Glutamatergic neuron (in vitro differentiated cells): ENCODE results near the gene ENPP3. TPM values are rescaled to one million over a fixed set of nuclear protein-coding genes. Genes with fewer than 3 reads are reported as not detected.

Experiments used
- DNase-seq: peaks from one replicate; pipeline ENCODE4 v3.0.0; 2022
- H3K27ac Mint-ChIP-seq: one replicate; pipeline ENCODE4 v1.8.0; 2020; ENCODE audit warnings: mild to moderate bottlenecking, mixed read lengths, inconsistent platforms; ENCODE audit not compliant: unreplicated experiment
- H3K27me3 Mint-ChIP-seq: one replicate; pipeline ENCODE4 v1.8.0; 2020; ENCODE audit warnings: mild to moderate bottlenecking, moderate library complexity, mixed read lengths, inconsistent platforms; ENCODE audit not compliant: unreplicated experiment
- H3K36me3 Mint-ChIP-seq: one replicate; pipeline ENCODE4 v1.8.0; 2020; ENCODE audit warnings: mild to moderate bottlenecking, mixed read lengths, inconsistent platforms; ENCODE audit not compliant: unreplicated experiment
- H3K4me1 Mint-ChIP-seq: one replicate; pipeline ENCODE4 v1.8.0; 2020; ENCODE audit warnings: mild to moderate bottlenecking, low read depth, mixed read lengths, inconsistent platforms; ENCODE audit not compliant: unreplicated experiment
- H3K4me3 Mint-ChIP-seq: one replicate; pipeline ENCODE4 v1.8.0; 2020; ENCODE audit warnings: mild to moderate bottlenecking, mixed read lengths, inconsistent platforms; ENCODE audit not compliant: unreplicated experiment
- H3K9me3 Mint-ChIP-seq: one replicate; pipeline ENCODE4 v1.8.0; 2020; ENCODE audit warnings: mild to moderate bottlenecking, moderate library complexity, mixed read lengths, inconsistent platforms; ENCODE audit not compliant: unreplicated experiment
- CTCF ChIP-seq: fragments of 200-600 bp; sonication (generic); IDR thresholded peaks from one replicate; pipeline ENCODE4 v1.5.0; 2021; ENCODE audit not compliant: partially characterized antibody, unreplicated experiment
- total RNA-seq: library from RNA; stranded (reverse); fragmentation: NEBNext Ultra II Directional; extraction: Animal tissue kit (Norgen Biotek cat#: 25700); gene quantifications from one replicate; pipeline ENCODE4 v1.2.1, GENCODE V29; 2021; ENCODE audit not compliant: unreplicated experiment

Gene ENPP3
- total RNA-seq, 1 donor from 2014 or later = not detected

- no peak for TF ChIP-seq CTCF
- Mint-ChIP-seq H3K9me3 (no peaks in the 10 kb centered on the region), H3K27me3 (no peaks in the 10 kb centered on the region), H3K4me3 (no peak overlapping the region), H3K27ac (no peak overlapping the region), H3K36me3 (no peaks in the 10 kb centered on the region), H3K4me1 (no peaks in the 10 kb centered on the region)
- no peak for DNase-seq
Observed at GRCh38 chr6:131729550-131729949, 92.4 kb downstream of the ENPP3 start.

GRCh38 chr6:131730264-131730663, 93.2 kb downstream of the ENPP3 start:
- Mint-ChIP-seq H3K36me3 (no peaks in the 10 kb centered on the region), H3K4me3 (no peak overlapping the region), H3K27ac (no peak overlapping the region), H3K27me3 (no peaks in the 10 kb centered on the region), H3K9me3 (no peaks in the 10 kb centered on the region), H3K4me1 (no peaks in the 10 kb centered on the region)
- no peak for DNase-seq
- no peak for TF ChIP-seq CTCF

- TF ChIP-seq CTCF = no peak
- Mint-ChIP-seq H3K4me3 (no peak overlapping the region), H3K36me3 (no peaks in the 10 kb centered on the region), H3K9me3 (no peaks in the 10 kb centered on the region), H3K4me1 (no peaks in the 10 kb centered on the region), H3K27me3 (no peaks in the 10 kb centered on the region), H3K27ac (no peak overlapping the region)
- DNase-seq = no peak
Observed at GRCh38 chr6:131731224-131731623, 94.1 kb downstream of the ENPP3 start.

GRCh38 chr6:131733376-131734016, 96.4 kb downstream of the ENPP3 start:
- H3K36me3 Mint-ChIP-seq = no peaks in the 10 kb centered on the region
- TF ChIP-seq CTCF = no peak
- no peak overlapping the region for H3K27ac Mint-ChIP-seq
- no peak overlapping the region for H3K4me3 Mint-ChIP-seq
- H3K9me3 Mint-ChIP-seq = no peaks in the 10 kb centered on the region
- no peaks in the 10 kb centered on the region for H3K27me3 Mint-ChIP-seq
- DNase-seq = no peak
- no peaks in the 10 kb centered on the region for H3K4me1 Mint-ChIP-seq

- Mint-ChIP-seq H3K27me3 (no peaks in the 10 kb centered on the region), H3K27ac (no peak overlapping the region), H3K9me3 (no peaks in the 10 kb centered on the region), H3K36me3 (no peaks in the 10 kb centered on the region), H3K4me3 (no peak overlapping the region), H3K4me1 (no peaks in the 10 kb centered on the region)
- no peak for DNase-seq
- no peak for TF ChIP-seq CTCF
Observed at GRCh38 chr6:131736003-131736596, 99.0 kb downstream of the ENPP3 start.
